HT1080 (cell line): Measurements from ENCODE around the gene TSPAN8. TPM values are rescaled to one million over a fixed set of nuclear protein-coding genes. Genes with fewer than 3 reads are reported as not detected.
A peak's percentile ranks its signal among the peaks of the same experiment; 100 is the strongest.
"Not testable (repeated sequence)": the region's sequence is repeated elsewhere in the genome, so short reads cannot be mapped to it uniquely, and the experiment has no call there.

Experiments
- DNase-seq: peaks from one replicate; pipeline ENCODE4 v3.0.0-alpha.2; 2015; ENCODE audit warnings: low read depth
- total RNA-seq: library from RNA; depleted of rRNA; stranded (reverse); fragments of >200 nt; shearing (Covaris generic); gene quantifications from 2 replicates; pipeline ENCODE4 v1.2.3, GENCODE V29; 2014

The TSPAN8 gene
- total RNA-seq, 1 experiment from 2014 or later, result not detected

GRCh38 chr12:71164568-71165197 lies 6.9 kb upstream of the TSPAN8 start:
- peak; percentile 77 for DNase-seq

- DNase-seq, result no peak
These were observed 6.4 kb upstream of the TSPAN8 start for GRCh38 chr12:71164166-71164565.

- DNase-seq, result no peak
These were observed 5.3 kb upstream of the TSPAN8 start for GRCh38 chr12:71162832-71163763.

GRCh38 chr12:71161591-71161990 lies 3.8 kb upstream of the TSPAN8 start:
- DNase-seq, result no peak

- peak; percentile 18 for DNase-seq
These were observed 2.8 kb upstream of the TSPAN8 start for GRCh38 chr12:71160585-71160984.

GRCh38 chr12:71159878-71160277 lies 2.1 kb upstream of the TSPAN8 start:
- DNase-seq, result no peak

- no peak for DNase-seq
These were observed 1.5 kb upstream of the TSPAN8 start for GRCh38 chr12:71159264-71159663.

GRCh38 chr12:71158361-71158882 lies 623 bp upstream of the TSPAN8 start:
- no peak for DNase-seq

GRCh38 chr12:71155225-71155624 lies 2.6 kb downstream of the TSPAN8 start:
- no peak for DNase-seq

GRCh38 chr12:71152851-71153250 lies 4.9 kb downstream of the TSPAN8 start:
- DNase-seq, result peak; percentile 27

- not testable (repeated sequence) for DNase-seq
These were observed 7.8 kb downstream of the TSPAN8 start for GRCh38 chr12:71150041-71150440.

GRCh38 chr12:71144682-71145081 lies 13.1 kb downstream of the TSPAN8 start:
- no peak for DNase-seq

GRCh38 chr12:71142956-71143355 lies 14.8 kb downstream of the TSPAN8 start:
- DNase-seq, result no peak

- no peak for DNase-seq
These were observed 15.8 kb downstream of the TSPAN8 start for GRCh38 chr12:71142016-71142415.

GRCh38 chr12:71141378-71141926 lies 16.3 kb downstream of the TSPAN8 start:
- no peak for DNase-seq

GRCh38 chr12:71139153-71139735 lies 18.6 kb downstream of the TSPAN8 start:
- DNase-seq, result no peak

GRCh38 chr12:71138011-71138410 lies 19.8 kb downstream of the TSPAN8 start:
- DNase-seq, result no peak

GRCh38 chr12:71135812-71136176 lies 22.0 kb downstream of the TSPAN8 start:
- peak; percentile 70 for DNase-seq

GRCh38 chr12:71135077-71135811 lies 22.6 kb downstream of the TSPAN8 start:
- DNase-seq, result no peak

GRCh38 chr12:71134405-71134804 lies 23.4 kb downstream of the TSPAN8 start:
- no peak for DNase-seq

- no peak for DNase-seq
These were observed 27.2 kb downstream of the TSPAN8 start for GRCh38 chr12:71130521-71131069.
